Calu3 (cell line): Measurements from ENCODE around the gene RASSF4. TPM values are rescaled to one million over a fixed set of nuclear protein-coding genes. Genes with fewer than 3 reads are reported as not detected.

ENCODE experiments used
- BruUV-seq: library from RNA; stranded (reverse); fragments of 400-500 nt; replicated peaks from 2 replicates; lab custom pipeline; 2021; lab: Mats Ljungman, UMichigan
- CTCF ChIA-PET: fragments of 300-600 bp; sonication (Branson Sonifier 250); formaldehyde crosslinking; loops from one replicate; lab custom pipeline; 2022; ENCODE audit warnings: antibody characterized with exemption; lab: Charles Lee
- DNase-seq: peaks from one replicate; pipeline ENCODE4 v3.0.0; 2022
- H3K27ac Mint-ChIP-seq: one replicate; pipeline ENCODE4 v1.8.0; 2022; ENCODE audit warnings: mixed read lengths; ENCODE audit not compliant: unreplicated experiment
- H3K27me3 Mint-ChIP-seq: one replicate; pipeline ENCODE4 v1.8.0; 2022; ENCODE audit warnings: mixed read lengths; ENCODE audit not compliant: unreplicated experiment
- H3K36me3 Mint-ChIP-seq: one replicate; pipeline ENCODE4 v1.8.0; 2022; ENCODE audit warnings: mild to moderate bottlenecking, moderate library complexity, mixed read lengths; ENCODE audit not compliant: insufficient read depth, unreplicated experiment
- H3K4me1 Mint-ChIP-seq: one replicate; pipeline ENCODE4 v1.8.0; 2022; ENCODE audit warnings: mild to moderate bottlenecking, low read depth, mixed read lengths; ENCODE audit not compliant: unreplicated experiment
- H3K4me3 Mint-ChIP-seq: one replicate; pipeline ENCODE4 v1.8.0; 2022; ENCODE audit warnings: mild to moderate bottlenecking, low read depth, moderate library complexity, mixed read lengths; ENCODE audit not compliant: unreplicated experiment
- H3K9me3 Mint-ChIP-seq: one replicate; pipeline ENCODE4 v1.8.0; 2022; ENCODE audit warnings: low read depth, mixed read lengths; ENCODE audit not compliant: unreplicated experiment
- CTCF ChIP-seq: fragments of 200-600 bp; IDR thresholded peaks from one replicate; pipeline ENCODE4 v1.8.0; 2022; ENCODE audit warnings: antibody characterized with exemption; ENCODE audit not compliant: unreplicated experiment
- intact Hi-C: fragments of 100-400 bp; cut with micrococcal nuclease; formaldehyde crosslinking; loops from one replicate; pipeline ENCODE4 v1.10.0; 2022; ENCODE audit not compliant: unreplicated experiment
- total RNA-seq: library from RNA; stranded (reverse); gene quantifications from 2 replicates; pipeline ENCODE4 v1.2.3, GENCODE V29; 2022

Gene RASSF4
- total RNA-seq, 1 experiment from 2014 or later: 2.2 TPM

- no peak for DNase-seq
- Mint-ChIP-seq H3K9me3 (peaks cover 8% of the 10 kb centered on the region), H3K27me3 (peaks cover 13% of the 10 kb centered on the region), H3K4me3 (no peak overlapping the region), H3K36me3 (peaks cover 26% of the 10 kb centered on the region), H3K4me1 (peaks cover 13% of the 10 kb centered on the region), H3K27ac (no peak overlapping the region)
- no peak for TF ChIP-seq CTCF
- CTCF ChIA-PET: no interaction called here
- BruUV-seq: no TSS peak
- intact Hi-C loops: no loop called here
These were observed 43.9 kb downstream of the RASSF4 start for GRCh38 chr10:45003432-45004000.

- Mint-ChIP-seq H3K36me3 (peaks cover 25% of the 10 kb centered on the region), H3K27me3 (peaks cover 7% of the 10 kb centered on the region), H3K9me3 (peaks cover 7% of the 10 kb centered on the region), H3K27ac (no peak overlapping the region), H3K4me1 (peaks cover 9% of the 10 kb centered on the region), H3K4me3 (no peak overlapping the region)
- no TSS peak for BruUV-seq
- CTCF ChIA-PET: no interaction called here
- DNase-seq: no peak
- intact Hi-C loops: no loop called here
- no peak for TF ChIP-seq CTCF
These were observed 45.1 kb downstream of the RASSF4 start for GRCh38 chr10:45004661-45005060.

- Mint-ChIP-seq H3K27me3 (peaks cover under 1% of the 10 kb centered on the region), H3K4me3 (no peak overlapping the region), H3K9me3 (peaks cover 2% of the 10 kb centered on the region), H3K27ac (no peak overlapping the region), H3K36me3 (peaks cover 19% of the 10 kb centered on the region), H3K4me1 (peaks cover 3% of the 10 kb centered on the region)
- no TSS peak for BruUV-seq
- intact Hi-C loops: no loop called here
- CTCF ChIA-PET: no interaction called here
- DNase-seq: no peak
- no peak for TF ChIP-seq CTCF
These were observed 45.7 kb downstream of the RASSF4 start for GRCh38 chr10:45005284-45005683.

- intact Hi-C loops: no loop called here
- TF ChIP-seq CTCF: no peak
- H3K27ac Mint-ChIP-seq: no peak overlapping the region
These were observed 46.9 kb downstream of the RASSF4 start for GRCh38 chr10:45006276-45007030.

More at GRCh38 chr10:45006276-45007030, 46.9 kb downstream of the RASSF4 start:
- peaks cover 16% of the 10 kb centered on the region for H3K36me3 Mint-ChIP-seq
- DNase-seq: no peak
- no peaks in the 10 kb centered on the region for H3K4me1 Mint-ChIP-seq
- CTCF ChIA-PET: no interaction called here
- no TSS peak for BruUV-seq
- H3K4me3 Mint-ChIP-seq: no peak overlapping the region
- peaks cover 2% of the 10 kb centered on the region for H3K9me3 Mint-ChIP-seq
- H3K27me3 Mint-ChIP-seq: no peaks in the 10 kb centered on the region
